GM23338 (cell line): ENCODE measurements around the gene MRC2. TPM values are rescaled to one million over a fixed set of nuclear protein-coding genes. Genes with fewer than 3 reads are reported as not detected.

Experiments used
- ATAC-seq: fragments of 200-7000 bp; cut with Tn5 transposase; 3 replicates; pipeline ENCODE4 v1.9.1; 2020
- DNase-seq: peaks from one replicate; pipeline ENCODE4 v3.0.0-alpha.2; 2015; ENCODE audit warnings: low spot score
- H2AFZ ChIP-seq: fragments of 200-600 bp; sonication (generic); 2 replicates; pipeline ENCODE4 v1.8.0; 2016; ENCODE audit warnings: antibody characterized with exemption, mild to moderate bottlenecking, moderate library complexity
- H3F3A ChIP-seq: fragments of 200-600 bp; sonication (generic); replicated peaks from 2 replicates; pipeline ENCODE4 v1.8.0; 2017; ENCODE audit warnings: antibody characterized with exemption, mixed run types, low read depth
- H3K27ac ChIP-seq: fragments of 200-600 bp; sonication (generic); 2 replicates; pipeline ENCODE4 v1.6.1; 2016; ENCODE audit warnings: low read depth
- H3K27me3 ChIP-seq: fragments of 200-600 bp; sonication (generic); 2 replicates; pipeline ENCODE4 v1.8.0; 2016; ENCODE audit warnings: mild to moderate bottlenecking, mixed run types, moderate library complexity; ENCODE audit not compliant: insufficient read depth
- H3K36me3 ChIP-seq: fragments of 200-600 bp; sonication (generic); 2 replicates; pipeline ENCODE4 v1.8.0; 2016; ENCODE audit warnings: mild to moderate bottlenecking; ENCODE audit not compliant: insufficient read depth
- H3K4me1 ChIP-seq: fragments of 200-600 bp; sonication (generic); 2 replicates; pipeline ENCODE4 v1.8.0; 2016; ENCODE audit warnings: mild to moderate bottlenecking, moderate library complexity; ENCODE audit not compliant: insufficient read depth
- H3K4me2 ChIP-seq: fragments of 200-600 bp; sonication (generic); 2 replicates; pipeline ENCODE4 v1.7.1; 2017; ENCODE audit warnings: mixed run types
- H3K4me3 ChIP-seq: fragments of 200-600 bp; sonication (generic); 2 replicates; pipeline ENCODE4 v1.6.1; 2016; ENCODE audit warnings: mixed run types
- H3K79me2 ChIP-seq: fragments of 200-600 bp; sonication (generic); replicated peaks from 2 replicates; pipeline ENCODE4 v1.8.0; 2017; ENCODE audit warnings: mild to moderate bottlenecking; ENCODE audit not compliant: insufficient read depth
- H3K9me2 ChIP-seq: fragments of 200-600 bp; sonication (generic); 2 replicates; pipeline ENCODE4 v1.8.0; 2017; ENCODE audit not compliant: insufficient read depth
- H4K20me1 ChIP-seq: fragments of 200-600 bp; sonication (generic); replicated peaks from 2 replicates; pipeline ENCODE4 v1.8.0; 2017; ENCODE audit warnings: mild to moderate bottlenecking; ENCODE audit not compliant: insufficient read depth
- H3K27ac Mint-ChIP-seq: 2 replicates; pipeline ENCODE4 v1.8.0; 2020; ENCODE audit warnings: inconsistent platforms, mild to moderate bottlenecking, moderate library complexity, mixed read lengths
- H3K27me3 Mint-ChIP-seq: 3 replicates; pipeline ENCODE4 v1.8.0; 2022; ENCODE audit warnings: low read depth, mild to moderate bottlenecking, moderate library complexity, mixed read lengths, inconsistent platforms; ENCODE audit not compliant: insufficient read depth, poor library complexity
- H3K36me3 Mint-ChIP-seq: 3 replicates; pipeline ENCODE4 v1.8.0; 2021; ENCODE audit warnings: low read depth, mild to moderate bottlenecking, inconsistent platforms, moderate library complexity, mixed read lengths
- H3K4me1 Mint-ChIP-seq: 3 replicates; pipeline ENCODE4 v1.8.0; 2020; ENCODE audit warnings: mild to moderate bottlenecking, inconsistent platforms, mixed read lengths
- H3K4me3 Mint-ChIP-seq: 3 replicates; pipeline ENCODE4 v1.8.0; 2021; ENCODE audit warnings: moderate library complexity, mild to moderate bottlenecking, inconsistent platforms, mixed read lengths
- H3K9me3 Mint-ChIP-seq: 3 replicates; pipeline ENCODE4 v1.8.0; 2020; ENCODE audit warnings: moderate library complexity, mild to moderate bottlenecking, inconsistent platforms, mixed read lengths
- EZH2 ChIP-seq: fragments of 200-600 bp; sonication (generic); IDR thresholded peaks from one replicate; pipeline ENCODE4 v1.8.0; 2017; ENCODE audit warnings: antibody characterized with exemption, mild to moderate bottlenecking, low read depth; ENCODE audit not compliant: unreplicated experiment
- EZH2phosphoT487 ChIP-seq: fragments of 200-600 bp; sonication (generic); IDR thresholded peaks from one replicate; pipeline ENCODE4 v1.8.1; 2018; ENCODE audit warnings: antibody characterized with exemption; ENCODE audit not compliant: unreplicated experiment
- JUNB ChIP-seq: IDR thresholded peaks from one replicate; pipeline ENCODE4 v1.6.1; 2016; ENCODE audit warnings: antibody characterized with exemption; ENCODE audit not compliant: unreplicated experiment
- NANOG ChIP-seq: IDR thresholded peaks from 2 replicates; pipeline ENCODE4 v1.6.1; 2016; ENCODE audit warnings: antibody characterized with exemption, borderline replicate concordance
- POLR2AphosphoS5 ChIP-seq: IDR thresholded peaks from 2 replicates; pipeline ENCODE4 v1.6.1; 2016; ENCODE audit warnings: antibody characterized with exemption, low read depth
- STAT1 ChIP-seq: IDR thresholded peaks from one replicate; pipeline ENCODE4 v1.6.1; 2016; ENCODE audit warnings: antibody characterized with exemption; ENCODE audit not compliant: unreplicated experiment
- ZNF114 ChIP-seq: fragments of 250-450 bp; sonication (Bioruptor Pico); IDR thresholded peaks from 2 replicates; pipeline ENCODE4 v1.5.0; 2020; ENCODE audit warnings: mild to moderate bottlenecking, moderate library complexity
- ZNF331 ChIP-seq: fragments of 250-450 bp; sonication (Bioruptor Pico); IDR thresholded peaks from 2 replicates; pipeline ENCODE4 v1.5.0; 2020; ENCODE audit warnings: low read depth, mild to moderate bottlenecking, moderate library complexity
- polyA plus RNA-seq: library from polyadenylated mRNA; unstranded; fragments of >200 nt; fragmentation: Nextera tagmentation; extraction: Ambion mirVana; gene quantifications from 2 replicates; pipeline ENCODE4 v1.2.1, GENCODE V29; 2016
- total RNA-seq: library from RNA; depleted of rRNA; stranded (reverse); fragments of >200 nt; shearing (Covaris generic); gene quantifications from 2 replicates; pipeline ENCODE4 v1.2.3, GENCODE V29; 2014
- TF ChIP-seq, protein P1 (sequence below): fragments of 250-450 bp; sonication (Bioruptor Pico); IDR thresholded peaks from 2 replicates; pipeline ENCODE4 v1.5.0; 2020; ENCODE audit warnings: mild to moderate bottlenecking, moderate library complexity
- TF ChIP-seq, protein P2 (sequence below): IDR thresholded peaks from 2 replicates; pipeline ENCODE4 v1.6.1; 2016; ENCODE audit warnings: antibody characterized with exemption

The MRC2 gene
- total and polyA plus RNA-seq, 2 experiments from 2014 or later = 8.0 to 38.6 TPM

DNA sequence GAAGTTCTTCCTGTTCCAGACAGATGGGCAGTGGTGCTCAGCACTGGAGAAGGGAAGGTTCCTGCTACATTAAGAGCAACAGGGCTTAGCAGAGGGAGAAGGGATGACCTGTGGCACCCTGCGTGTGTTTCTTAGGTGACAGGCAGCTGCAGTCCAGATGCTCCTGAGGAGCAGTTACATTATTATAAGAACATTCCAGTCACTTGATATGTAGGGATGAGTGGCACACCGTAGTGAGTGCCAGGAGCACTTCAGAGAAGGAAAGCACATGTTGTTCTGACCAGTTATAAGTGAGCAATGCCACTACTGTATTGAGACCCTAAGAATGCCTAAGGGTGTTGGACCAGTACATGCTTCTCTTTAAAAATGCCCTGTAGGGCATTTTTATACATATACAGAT is 39.9 kb upstream of the MRC2 start:
- no peak overlapping the region for H2AFZ ChIP-seq
- H3K36me3 ChIP-seq = 0 out of 2 replicates have a peak, but pooled peaks cover 7% of the 10 kb centered on the region
- DNase-seq (no peak), ATAC-seq (no peak)
- no peak overlapping the region for H3K4me3 ChIP-seq
- Mint-ChIP-seq H3K27ac (no peak overlapping the region), H3K27me3 (peaks cover 8% of the 10 kb centered on the region), H3K36me3 (peaks cover 42% of the 10 kb centered on the region), H3K9me3 (no peaks in the 10 kb centered on the region), H3K4me1 (no peaks in the 10 kb centered on the region), H3K4me3 (no peak overlapping the region)
- no peaks in the 10 kb centered on the region for H3K9me2 ChIP-seq
- no peak overlapping the region for H3K4me2 ChIP-seq
- H3K27me3 ChIP-seq = no peaks in the 10 kb centered on the region
- 0 out of 2 replicates have a peak, but pooled peaks cover 4% of the 10 kb centered on the region for H3K79me2 ChIP-seq
- no peaks in the 10 kb centered on the region for H3K4me1 ChIP-seq
- no peak overlapping the region for H3K27ac ChIP-seq
- TF ChIP-seq, protein P1, sequence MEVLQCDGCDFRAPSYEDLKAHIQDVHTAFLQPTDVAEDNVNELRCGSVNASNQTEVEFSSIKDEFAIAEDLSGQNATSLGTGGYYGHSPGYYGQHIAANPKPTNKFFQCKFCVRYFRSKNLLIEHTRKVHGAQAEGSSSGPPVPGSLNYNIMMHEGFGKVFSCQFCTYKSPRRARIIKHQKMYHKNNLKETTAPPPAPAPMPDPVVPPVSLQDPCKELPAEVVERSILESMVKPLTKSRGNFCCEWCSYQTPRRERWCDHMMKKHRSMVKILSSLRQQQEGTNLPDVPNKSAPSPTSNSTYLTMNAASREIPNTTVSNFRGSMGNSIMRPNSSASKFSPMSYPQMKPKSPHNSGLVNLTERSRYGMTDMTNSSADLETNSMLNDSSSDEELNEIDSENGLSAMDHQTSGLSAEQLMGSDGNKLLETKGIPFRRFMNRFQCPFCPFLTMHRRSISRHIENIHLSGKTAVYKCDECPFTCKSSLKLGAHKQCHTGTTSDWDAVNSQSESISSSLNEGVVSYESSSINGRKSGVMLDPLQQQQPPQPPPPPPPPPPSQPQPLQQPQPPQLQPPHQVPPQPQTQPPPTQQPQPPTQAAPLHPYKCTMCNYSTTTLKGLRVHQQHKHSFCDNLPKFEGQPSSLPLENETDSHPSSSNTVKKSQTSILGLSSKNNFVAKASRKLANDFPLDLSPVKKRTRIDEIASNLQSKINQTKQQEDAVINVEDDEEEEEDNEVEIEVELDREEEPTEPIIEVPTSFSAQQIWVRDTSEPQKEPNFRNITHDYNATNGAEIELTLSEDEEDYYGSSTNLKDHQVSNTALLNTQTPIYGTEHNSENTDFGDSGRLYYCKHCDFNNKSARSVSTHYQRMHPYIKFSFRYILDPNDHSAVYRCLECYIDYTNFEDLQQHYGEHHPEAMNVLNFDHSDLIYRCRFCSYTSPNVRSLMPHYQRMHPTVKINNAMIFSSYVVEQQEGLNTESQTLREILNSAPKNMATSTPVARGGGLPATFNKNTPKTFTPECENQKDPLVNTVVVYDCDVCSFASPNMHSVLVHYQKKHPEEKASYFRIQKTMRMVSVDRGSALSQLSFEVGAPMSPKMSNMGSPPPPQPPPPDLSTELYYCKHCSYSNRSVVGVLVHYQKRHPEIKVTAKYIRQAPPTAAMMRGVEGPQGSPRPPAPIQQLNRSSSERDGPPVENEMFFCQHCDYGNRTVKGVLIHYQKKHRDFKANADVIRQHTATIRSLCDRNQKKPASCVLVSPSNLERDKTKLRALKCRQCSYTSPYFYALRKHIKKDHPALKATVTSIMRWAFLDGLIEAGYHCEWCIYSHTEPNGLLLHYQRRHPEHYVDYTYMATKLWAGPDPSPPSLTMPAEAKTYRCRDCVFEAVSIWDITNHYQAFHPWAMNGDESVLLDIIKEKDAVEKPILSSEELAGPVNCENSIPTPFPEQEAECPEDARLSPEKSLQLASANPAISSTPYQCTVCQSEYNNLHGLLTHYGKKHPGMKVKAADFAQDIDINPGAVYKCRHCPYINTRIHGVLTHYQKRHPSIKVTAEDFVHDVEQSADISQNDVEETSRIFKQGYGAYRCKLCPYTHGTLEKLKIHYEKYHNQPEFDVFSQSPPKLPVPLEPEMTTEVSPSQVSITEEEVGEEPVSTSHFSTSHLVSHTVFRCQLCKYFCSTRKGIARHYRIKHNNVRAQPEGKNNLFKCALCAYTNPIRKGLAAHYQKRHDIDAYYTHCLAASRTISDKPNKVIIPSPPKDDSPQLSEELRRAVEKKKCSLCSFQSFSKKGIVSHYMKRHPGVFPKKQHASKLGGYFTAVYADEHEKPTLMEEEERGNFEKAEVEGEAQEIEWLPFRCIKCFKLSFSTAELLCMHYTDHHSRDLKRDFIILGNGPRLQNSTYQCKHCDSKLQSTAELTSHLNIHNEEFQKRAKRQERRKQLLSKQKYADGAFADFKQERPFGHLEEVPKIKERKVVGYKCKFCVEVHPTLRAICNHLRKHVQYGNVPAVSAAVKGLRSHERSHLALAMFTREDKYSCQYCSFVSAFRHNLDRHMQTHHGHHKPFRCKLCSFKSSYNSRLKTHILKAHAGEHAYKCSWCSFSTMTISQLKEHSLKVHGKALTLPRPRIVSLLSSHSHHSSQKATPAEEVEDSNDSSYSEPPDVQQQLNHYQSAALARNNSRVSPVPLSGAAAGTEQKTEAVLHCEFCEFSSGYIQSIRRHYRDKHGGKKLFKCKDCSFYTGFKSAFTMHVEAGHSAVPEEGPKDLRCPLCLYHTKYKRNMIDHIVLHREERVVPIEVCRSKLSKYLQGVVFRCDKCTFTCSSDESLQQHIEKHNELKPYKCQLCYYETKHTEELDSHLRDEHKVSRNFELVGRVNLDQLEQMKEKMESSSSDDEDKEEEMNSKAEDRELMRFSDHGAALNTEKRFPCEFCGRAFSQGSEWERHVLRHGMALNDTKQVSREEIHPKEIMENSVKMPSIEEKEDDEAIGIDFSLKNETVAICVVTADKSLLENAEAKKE (CRISPR knock-in tag) = no peak
- TF ChIP-seq JUNB (no peak), EZH2 (no peak), POLR2AphosphoS5 (no peak), ZNF331 (CRISPR knock-in tag) (no peak), STAT1 (no peak), EZH2phosphoT487 (no peak), NANOG (no peak), ZNF114 (no peak)
- TF ChIP-seq, protein P2, sequence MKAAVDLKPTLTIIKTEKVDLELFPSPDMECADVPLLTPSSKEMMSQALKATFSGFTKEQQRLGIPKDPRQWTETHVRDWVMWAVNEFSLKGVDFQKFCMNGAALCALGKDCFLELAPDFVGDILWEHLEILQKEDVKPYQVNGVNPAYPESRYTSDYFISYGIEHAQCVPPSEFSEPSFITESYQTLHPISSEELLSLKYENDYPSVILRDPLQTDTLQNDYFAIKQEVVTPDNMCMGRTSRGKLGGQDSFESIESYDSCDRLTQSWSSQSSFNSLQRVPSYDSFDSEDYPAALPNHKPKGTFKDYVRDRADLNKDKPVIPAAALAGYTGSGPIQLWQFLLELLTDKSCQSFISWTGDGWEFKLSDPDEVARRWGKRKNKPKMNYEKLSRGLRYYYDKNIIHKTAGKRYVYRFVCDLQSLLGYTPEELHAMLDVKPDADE = no peak
- H4K20me1 ChIP-seq = peaks cover 11% of the 10 kb centered on the region
- H3F3A ChIP-seq = no peaks in the 10 kb centered on the region
